MM.1S (cell line): ENCODE data around the gene C6.
"Not testable (repeated sequence)": the region's sequence is repeated elsewhere in the genome, so short reads cannot be mapped to it uniquely, and the experiment has no call there.

Experiments
- DNase-seq: peaks from one replicate; pipeline ENCODE4 v3.0.0-alpha.2; 2015
- H2AFZ ChIP-seq: fragments of 300-600 bp; sonication (generic); 2 replicates; pipeline ENCODE4 v1.6.0; 2016; ENCODE audit warnings: antibody characterized with exemption, low read length
- H3F3A ChIP-seq: fragments of 300-600 bp; sonication (generic); 2 replicates; pipeline ENCODE4 v1.6.1; 2016; ENCODE audit warnings: mild to moderate bottlenecking, antibody characterized with exemption, low read length, moderate library complexity, mixed read lengths; ENCODE audit not compliant: insufficient read depth
- H3K27ac ChIP-seq: fragments of 300-600 bp; sonication (generic); 2 replicates; pipeline ENCODE4 v1.5.1; 2016; ENCODE audit warnings: mild to moderate bottlenecking, low read length
- H3K27me3 ChIP-seq: fragments of 300-600 bp; sonication (generic); replicated peaks from 2 replicates; pipeline ENCODE4 v1.6.0; 2016; ENCODE audit warnings: low read length; ENCODE audit not compliant: insufficient read depth
- H3K36me3 ChIP-seq: fragments of 300-600 bp; sonication (generic); replicated peaks from 2 replicates; pipeline ENCODE4 v1.6.1; 2016; ENCODE audit warnings: mild to moderate bottlenecking, low read length, mixed read lengths; ENCODE audit not compliant: insufficient read depth
- H3K4me1 ChIP-seq: fragments of 300-600 bp; sonication (generic); 2 replicates; pipeline ENCODE4 v1.6.1; 2016; ENCODE audit warnings: low read length, mixed read lengths
- H3K4me2 ChIP-seq: fragments of 300-600 bp; sonication (generic); 2 replicates; pipeline ENCODE4 v1.6.0; 2016; ENCODE audit warnings: low read depth, low read length
- H3K4me3 ChIP-seq: fragments of 300-600 bp; sonication (generic); 2 replicates; pipeline ENCODE4 v1.5.1; 2016; ENCODE audit warnings: low read length, mixed read lengths
- H3K79me2 ChIP-seq: fragments of 300-600 bp; sonication (generic); 2 replicates; pipeline ENCODE4 v1.6.1; 2016; ENCODE audit warnings: mixed run types, low read length, mixed read lengths
- H3K9ac ChIP-seq: fragments of 300-600 bp; sonication (generic); 2 replicates; pipeline ENCODE4 v1.6.1; 2016; ENCODE audit warnings: low read length, mixed read lengths
- H3K9me2 ChIP-seq: fragments of 300-600 bp; sonication (generic); replicated peaks from 2 replicates; pipeline ENCODE4 v1.6.1; 2016; ENCODE audit warnings: mild to moderate bottlenecking, low read length, mixed read lengths; ENCODE audit not compliant: insufficient read depth
- H3K9me3 ChIP-seq: fragments of 300-600 bp; sonication (generic); replicated peaks from 2 replicates; pipeline ENCODE4 v1.6.1; 2016; ENCODE audit warnings: mild to moderate bottlenecking, low read length, mixed read lengths; ENCODE audit not compliant: insufficient read depth
- H4K20me1 ChIP-seq: fragments of 300-600 bp; sonication (generic); 2 replicates; pipeline ENCODE4 v1.6.1; 2016; ENCODE audit warnings: mild to moderate bottlenecking, low read length, moderate library complexity, mixed read lengths; ENCODE audit not compliant: insufficient read depth
- EZH2 ChIP-seq: fragments of 300-600 bp; sonication (generic); optimal IDR thresholded peaks from 2 replicates; pipeline ENCODE3; 2017; ENCODE audit warnings: low read depth, mild to moderate bottlenecking, antibody characterized with exemption, low read length, mixed read lengths
- EZH2phosphoT487 ChIP-seq: fragments of 300-600 bp; sonication (generic); IDR thresholded peaks from 2 replicates; pipeline ENCODE4 v1.6.1; 2018; ENCODE audit warnings: antibody characterized with exemption, low read length
- TF ChIP-seq, protein P1 (sequence below): fragments of 300-600 bp; sonication (generic); IDR thresholded peaks from 2 replicates; pipeline ENCODE4 v1.5.1; 2016; ENCODE audit warnings: antibody characterized with exemption, low read length, mixed read lengths

C6 gene

DNA sequence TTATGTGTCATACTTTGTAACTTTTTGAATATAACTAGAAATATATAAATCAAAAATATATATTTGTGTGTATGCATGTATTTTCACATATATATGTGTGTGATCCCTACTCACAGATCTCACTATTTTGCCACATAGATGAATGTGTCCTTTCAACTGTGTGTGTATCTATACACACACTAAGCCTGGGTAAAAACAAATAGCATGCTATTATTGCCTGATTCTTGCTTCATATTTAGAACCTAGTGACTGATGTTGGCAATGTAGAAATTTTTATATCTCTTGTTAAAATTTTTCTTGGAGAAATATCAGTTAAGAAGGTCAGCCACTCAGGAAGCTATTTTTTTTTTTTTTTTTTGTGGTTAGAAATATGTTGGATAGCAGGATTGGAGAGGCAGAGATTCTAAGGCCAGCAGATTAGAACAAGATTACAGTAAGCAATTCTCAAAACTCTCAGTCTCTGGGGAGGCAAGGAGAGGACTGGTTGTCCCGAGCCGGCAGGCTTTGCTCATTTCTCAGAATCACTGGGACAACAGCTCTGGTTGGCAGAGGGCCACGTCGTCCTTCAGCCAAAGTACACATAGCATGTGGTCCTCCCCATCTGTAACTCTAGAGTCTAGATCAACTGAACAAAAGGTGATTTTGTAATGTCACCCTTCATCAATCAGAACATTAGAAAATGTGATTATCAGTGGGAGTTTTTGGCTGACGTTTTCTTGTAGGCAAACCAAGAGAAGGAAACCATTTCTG, 19.7 kb downstream of the C6 start:
- Histone ChIP-seq H2AFZ (no peak overlapping the region), H3K9ac (no peak overlapping the region), H3K9me3 (no peaks in the 10 kb centered on the region), H3K9me2 (no peaks in the 10 kb centered on the region), H3K27ac (no peak overlapping the region), H3K4me1 (no peaks in the 10 kb centered on the region), H3K79me2 (no peaks in the 10 kb centered on the region), H3K4me3 (no peak overlapping the region), H3K4me2 (no peak overlapping the region), H3F3A (no peaks in the 10 kb centered on the region), H3K27me3 (no peaks in the 10 kb centered on the region), H4K20me1 (no peaks in the 10 kb centered on the region), H3K36me3 (no peaks in the 10 kb centered on the region)
- TF ChIP-seq EZH2 (no peak), EZH2phosphoT487 (no peak)
- TF ChIP-seq, protein P1, sequence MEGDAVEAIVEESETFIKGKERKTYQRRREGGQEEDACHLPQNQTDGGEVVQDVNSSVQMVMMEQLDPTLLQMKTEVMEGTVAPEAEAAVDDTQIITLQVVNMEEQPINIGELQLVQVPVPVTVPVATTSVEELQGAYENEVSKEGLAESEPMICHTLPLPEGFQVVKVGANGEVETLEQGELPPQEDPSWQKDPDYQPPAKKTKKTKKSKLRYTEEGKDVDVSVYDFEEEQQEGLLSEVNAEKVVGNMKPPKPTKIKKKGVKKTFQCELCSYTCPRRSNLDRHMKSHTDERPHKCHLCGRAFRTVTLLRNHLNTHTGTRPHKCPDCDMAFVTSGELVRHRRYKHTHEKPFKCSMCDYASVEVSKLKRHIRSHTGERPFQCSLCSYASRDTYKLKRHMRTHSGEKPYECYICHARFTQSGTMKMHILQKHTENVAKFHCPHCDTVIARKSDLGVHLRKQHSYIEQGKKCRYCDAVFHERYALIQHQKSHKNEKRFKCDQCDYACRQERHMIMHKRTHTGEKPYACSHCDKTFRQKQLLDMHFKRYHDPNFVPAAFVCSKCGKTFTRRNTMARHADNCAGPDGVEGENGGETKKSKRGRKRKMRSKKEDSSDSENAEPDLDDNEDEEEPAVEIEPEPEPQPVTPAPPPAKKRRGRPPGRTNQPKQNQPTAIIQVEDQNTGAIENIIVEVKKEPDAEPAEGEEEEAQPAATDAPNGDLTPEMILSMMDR, result no peak
- DNase-seq, result no peak

DNA sequence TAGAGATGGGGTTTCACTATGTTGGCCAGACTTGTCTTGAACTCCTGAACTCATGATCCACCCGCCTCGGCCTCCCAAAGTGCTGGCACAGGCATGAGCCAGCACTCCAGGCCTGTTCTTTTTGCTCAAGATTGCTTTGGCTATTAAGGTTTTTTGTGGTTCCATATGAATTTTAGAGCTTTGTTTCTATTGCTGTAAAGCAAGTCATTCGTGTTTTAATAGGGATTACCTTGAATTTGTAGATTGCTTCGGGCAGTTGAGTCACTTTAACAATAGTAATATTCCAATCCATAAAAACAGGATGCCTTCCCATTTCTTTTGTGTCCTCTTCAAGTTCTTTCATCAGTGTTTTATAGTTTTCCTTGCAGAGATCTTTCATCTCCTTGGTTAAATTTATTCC, 22.1 kb downstream of the C6 start:
- no peak overlapping the region for H3K9ac ChIP-seq
- no peaks in the 10 kb centered on the region for H3K79me2 ChIP-seq
- no peaks in the 10 kb centered on the region for H3K9me2 ChIP-seq
- no peaks in the 10 kb centered on the region for H3K9me3 ChIP-seq
- no peak for TF ChIP-seq EZH2phosphoT487
- TF ChIP-seq EZH2, result no peak
- TF ChIP-seq, protein P1, result no peak
- no peaks in the 10 kb centered on the region for H3F3A ChIP-seq
- H3K4me3 ChIP-seq, result no peak overlapping the region
- H3K27ac ChIP-seq, result no peak overlapping the region
- no peaks in the 10 kb centered on the region for H3K36me3 ChIP-seq
- H3K4me1 ChIP-seq, result no peaks in the 10 kb centered on the region
- no peak overlapping the region for H2AFZ ChIP-seq
- no peak overlapping the region for H3K4me2 ChIP-seq
- H3K27me3 ChIP-seq, result no peaks in the 10 kb centered on the region
- DNase-seq, result no peak
- no peaks in the 10 kb centered on the region for H4K20me1 ChIP-seq

DNA sequence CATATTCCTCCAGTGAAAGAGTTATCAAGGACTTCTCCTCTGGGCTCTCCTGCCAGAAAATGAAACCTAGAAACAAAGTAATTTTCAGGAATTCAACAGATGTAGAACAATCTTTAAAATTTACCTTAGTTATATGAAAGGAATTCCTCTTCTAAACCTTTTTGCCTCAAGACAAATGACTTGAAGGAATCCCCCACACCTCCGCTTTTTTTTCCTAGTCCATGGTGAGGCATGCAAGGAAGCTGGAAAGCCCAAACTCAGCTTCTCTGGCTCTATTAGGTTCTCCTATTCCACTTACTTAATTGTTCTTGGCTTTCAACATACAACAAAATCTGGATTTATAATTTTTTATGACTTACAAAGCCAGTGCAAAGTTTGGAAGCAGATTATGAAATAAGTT, 27.2 kb downstream of the C6 start:
- Histone ChIP-seq H3K4me1 (no peaks in the 10 kb centered on the region), H3K4me3 (no peak overlapping the region), H4K20me1 (no peaks in the 10 kb centered on the region), H3K4me2 (no peak overlapping the region), H3K9me2 (no peaks in the 10 kb centered on the region), H3F3A (no peaks in the 10 kb centered on the region), H2AFZ (no peak overlapping the region), H3K9me3 (no peaks in the 10 kb centered on the region), H3K27me3 (no peaks in the 10 kb centered on the region), H3K27ac (no peak overlapping the region), H3K36me3 (no peaks in the 10 kb centered on the region), H3K9ac (no peak overlapping the region), H3K79me2 (no peaks in the 10 kb centered on the region)
- TF ChIP-seq EZH2phosphoT487, result no peak
- no peak for TF ChIP-seq EZH2
- TF ChIP-seq, protein P1, result no peak
- no peak for DNase-seq

DNA sequence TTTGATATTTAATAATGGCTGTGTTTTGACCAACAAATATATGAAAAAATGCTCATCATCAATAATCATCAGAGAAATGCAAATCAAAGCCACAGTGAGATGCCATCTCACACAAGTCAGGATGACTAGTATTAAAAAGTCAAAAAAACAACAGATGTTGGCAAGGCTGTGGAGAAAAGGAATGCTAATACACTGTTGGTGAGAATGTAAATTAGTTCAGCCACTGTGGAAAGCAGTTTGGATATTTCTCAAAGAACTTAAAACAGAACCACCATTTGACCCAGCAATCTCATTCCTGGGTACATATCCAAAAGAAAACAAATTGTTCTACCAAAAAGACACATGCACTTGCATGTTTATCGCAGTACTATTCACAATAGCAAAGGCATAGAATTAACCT, 30.0 kb downstream of the C6 start:
- not testable (repeated sequence) for H3K9me3 ChIP-seq, H3F3A ChIP-seq, H3K27me3 ChIP-seq, H3K27ac ChIP-seq, DNase-seq, H3K36me3 ChIP-seq, H3K9me2 ChIP-seq, H3K4me2 ChIP-seq, H3K4me1 ChIP-seq, H4K20me1 ChIP-seq, H3K9ac ChIP-seq, H2AFZ ChIP-seq, H3K4me3 ChIP-seq, H3K79me2 ChIP-seq
